GM10847 (cell line): ENCODE results near the gene INTS4.

ENCODE experiments used
- POLR2A ChIP-seq: IDR thresholded peaks from 2 replicates; pipeline ENCODE4 v1.6.1; 2011; ENCODE audit not compliant: insufficient read length; ENCODE audit errors: extremely low read depth

INTS4 gene

DNA sequence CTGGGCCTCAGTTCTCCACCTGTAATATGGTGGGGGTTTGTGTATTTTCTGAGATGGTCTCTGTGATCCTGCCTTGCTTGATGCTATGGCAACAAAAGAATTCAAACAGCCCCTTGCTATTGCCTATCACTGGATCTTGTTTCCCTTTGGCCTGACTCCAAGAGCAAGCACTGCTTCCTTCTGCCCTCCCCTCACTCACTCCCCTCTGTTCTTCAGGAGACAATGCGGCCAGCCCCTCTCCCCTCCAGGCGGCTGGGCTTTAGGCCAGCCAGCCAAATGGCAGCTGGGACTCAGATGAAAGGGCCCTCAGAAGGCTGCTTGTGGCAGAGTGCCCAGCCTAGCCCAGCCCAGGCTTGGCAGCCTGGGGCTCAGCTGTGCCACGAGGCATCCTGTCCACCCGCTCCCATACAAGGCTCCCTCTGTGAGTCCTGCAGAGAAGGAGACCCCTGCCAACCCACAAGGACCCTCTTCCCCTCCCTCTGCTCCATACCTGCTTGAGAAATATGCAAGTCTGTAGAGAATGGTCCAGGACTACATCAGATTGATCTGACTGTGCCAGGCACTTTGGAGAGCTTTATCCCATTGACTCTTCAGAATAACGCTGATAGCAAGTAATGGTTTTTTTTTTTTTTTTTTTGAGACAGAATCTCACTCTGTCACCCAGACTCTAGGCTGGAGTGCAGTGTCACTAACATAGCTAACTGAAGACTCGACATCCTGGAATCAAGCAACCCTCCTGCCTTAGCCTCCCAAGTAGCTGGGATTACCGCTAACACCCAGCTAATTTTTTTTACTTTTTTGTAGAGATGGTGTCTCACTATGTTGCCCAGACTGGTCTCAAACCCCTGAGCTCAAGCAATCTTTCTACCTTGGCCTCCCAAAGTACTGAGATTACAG lies 36.2 kb upstream of the INTS4 start:
- no peak for TF ChIP-seq POLR2A

DNA sequence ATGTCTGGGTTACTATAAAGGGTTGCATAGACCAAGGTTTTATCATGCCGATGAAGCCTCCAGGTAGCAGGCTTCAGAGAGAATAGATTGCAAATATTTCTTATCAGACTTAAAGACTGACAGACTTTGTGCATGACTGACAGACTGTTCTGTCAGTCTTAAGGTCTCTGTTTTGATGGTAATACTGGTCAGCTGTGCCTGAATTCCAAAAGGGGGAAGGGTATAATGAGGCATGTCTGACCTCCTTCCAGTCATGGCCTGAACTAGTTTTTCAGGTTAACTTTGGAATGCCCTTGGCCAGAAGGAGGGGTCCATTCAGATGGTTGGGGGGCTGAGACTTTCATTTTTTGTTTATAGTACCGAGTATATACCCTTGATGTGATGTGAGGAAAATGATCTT lies 33.3 kb upstream of the INTS4 start:
- TF ChIP-seq POLR2A, result no peak

DNA sequence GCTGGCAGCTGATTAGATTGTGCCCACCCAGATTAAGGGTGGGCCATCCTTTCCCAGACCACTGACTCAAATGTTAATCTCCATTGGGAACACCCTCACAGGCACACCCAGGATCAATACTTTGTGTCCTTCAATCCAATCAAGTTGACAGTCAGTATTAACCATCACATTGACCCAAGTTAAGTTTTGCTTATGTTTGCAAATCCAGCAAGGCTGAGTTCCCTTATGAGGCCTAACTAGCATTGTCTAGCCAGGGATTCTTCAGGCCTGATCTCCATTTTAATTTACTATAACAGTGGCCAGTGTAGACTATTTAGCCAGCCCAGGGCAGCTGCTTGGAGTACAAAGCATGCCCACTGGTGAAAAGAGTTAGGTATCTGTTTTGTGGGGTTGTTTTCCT lies 30.9 kb upstream of the INTS4 start:
- TF ChIP-seq POLR2A, result no peak

DNA sequence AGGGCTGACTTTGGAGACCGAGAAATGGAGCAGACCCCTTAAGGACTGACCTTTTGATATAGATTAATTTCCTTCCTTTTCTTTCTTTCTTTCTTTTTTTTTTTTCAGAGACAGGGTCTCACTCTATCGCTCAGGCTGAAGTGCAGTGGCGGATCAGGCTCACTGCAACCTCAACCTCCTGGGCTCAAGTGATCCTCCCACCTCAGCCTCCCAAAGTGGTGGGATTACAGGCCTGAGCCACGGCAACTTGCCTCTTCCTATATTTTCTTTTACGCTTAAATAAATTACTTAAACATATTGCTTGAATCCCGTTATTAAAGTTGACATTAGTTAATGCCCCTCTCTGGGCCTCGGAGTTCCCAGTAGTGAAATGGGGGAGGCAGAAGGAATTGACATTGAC lies 29.0 kb upstream of the INTS4 start:
- TF ChIP-seq POLR2A, result no peak

DNA sequence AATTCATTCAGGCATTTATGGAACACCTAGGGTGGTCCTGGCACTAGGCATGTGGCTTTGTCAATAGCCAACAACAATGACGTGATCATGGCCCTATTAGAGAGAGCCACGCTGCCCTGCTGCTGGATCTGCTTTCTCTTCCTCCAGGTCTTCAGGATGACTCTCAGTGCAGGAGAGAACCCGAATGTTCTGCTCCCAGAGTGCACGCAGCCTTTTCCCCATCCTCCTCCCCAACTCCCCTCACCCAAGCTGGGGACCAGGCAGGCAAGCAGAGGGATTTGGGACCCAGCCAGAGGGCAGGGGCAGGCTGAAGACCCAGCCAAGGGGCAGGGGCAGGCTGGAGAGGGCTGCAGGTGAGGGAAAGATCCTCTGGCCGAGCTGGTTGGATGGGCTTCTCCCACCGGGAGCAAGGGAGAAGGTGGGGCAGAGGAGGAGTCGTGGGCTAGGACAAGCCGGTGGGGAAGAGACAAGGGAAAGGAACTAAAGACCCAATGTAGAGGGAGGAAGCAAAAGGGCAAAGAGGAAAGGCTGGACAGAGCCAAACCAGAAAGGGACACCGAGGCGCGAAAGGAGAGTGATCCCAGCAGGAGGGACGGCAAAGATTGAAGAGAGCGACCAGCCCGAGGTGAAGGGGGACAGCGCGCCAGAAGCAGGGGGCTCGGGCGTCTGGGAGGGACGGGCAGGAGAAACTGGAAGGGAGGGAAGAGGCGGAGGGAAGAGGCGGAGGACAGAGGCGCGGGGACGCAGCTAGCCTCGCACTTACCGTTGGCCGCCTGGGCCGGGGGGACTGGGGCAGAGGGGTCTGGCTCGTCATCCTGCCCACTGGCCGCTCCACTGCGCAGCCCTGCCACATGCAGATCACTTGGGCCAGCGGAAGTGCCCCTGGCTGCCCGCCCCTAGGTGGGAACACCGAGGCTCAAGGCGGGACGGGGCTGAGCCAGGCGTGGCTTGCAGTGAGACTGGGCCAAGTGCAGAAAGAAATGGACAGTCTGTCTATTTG lies 28.2 kb upstream of the INTS4 start, which contains the start of gene KCTD14:
KCTD14 (minus strand) TSS at position 880 of the 1,000 bp plus-strand sequence; CDS start at position 853, 27 bp downstream.
- TF ChIP-seq POLR2A, result no peak

DNA sequence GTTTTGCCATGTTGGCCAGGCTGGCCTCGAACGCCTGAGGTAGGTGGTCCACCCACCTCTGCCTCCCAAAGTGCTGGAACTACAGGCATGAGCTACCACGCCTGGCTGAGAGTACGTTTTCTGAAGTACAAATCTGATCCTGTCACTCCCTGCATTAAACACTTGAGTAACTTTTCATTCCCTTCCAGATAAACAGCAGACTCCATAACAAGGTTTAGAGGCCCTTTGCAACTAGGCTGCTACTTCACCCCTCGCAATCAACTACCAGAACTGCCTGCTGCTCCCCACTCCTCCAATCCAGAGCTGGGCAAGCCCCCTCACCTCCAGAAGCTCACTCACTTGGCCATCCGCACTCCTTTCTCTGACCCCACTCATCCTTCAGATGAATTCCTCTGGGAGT lies 27.1 kb upstream of the INTS4 start:
- TF ChIP-seq POLR2A, result no peak

DNA sequence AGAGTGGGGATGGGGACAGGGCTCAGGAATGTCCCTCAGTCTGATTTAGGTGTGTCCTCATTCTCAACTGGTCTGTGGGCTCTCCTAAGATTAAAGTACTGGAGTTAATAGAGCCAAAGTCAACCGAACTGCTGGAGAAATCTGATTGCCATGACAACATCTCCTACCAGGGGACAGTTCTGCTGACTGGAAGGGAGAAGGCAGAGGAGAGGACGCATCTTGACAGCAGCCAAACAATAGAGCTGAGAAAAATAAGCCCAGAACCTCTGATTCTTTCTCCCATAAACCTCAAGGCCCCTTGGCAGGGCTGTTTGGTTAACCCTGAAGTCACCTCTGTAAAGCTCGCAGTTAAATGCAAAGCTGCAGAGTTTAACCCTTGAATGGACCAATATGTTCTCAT lies 25.8 kb upstream of the INTS4 start:
- TF ChIP-seq POLR2A, result no peak

DNA sequence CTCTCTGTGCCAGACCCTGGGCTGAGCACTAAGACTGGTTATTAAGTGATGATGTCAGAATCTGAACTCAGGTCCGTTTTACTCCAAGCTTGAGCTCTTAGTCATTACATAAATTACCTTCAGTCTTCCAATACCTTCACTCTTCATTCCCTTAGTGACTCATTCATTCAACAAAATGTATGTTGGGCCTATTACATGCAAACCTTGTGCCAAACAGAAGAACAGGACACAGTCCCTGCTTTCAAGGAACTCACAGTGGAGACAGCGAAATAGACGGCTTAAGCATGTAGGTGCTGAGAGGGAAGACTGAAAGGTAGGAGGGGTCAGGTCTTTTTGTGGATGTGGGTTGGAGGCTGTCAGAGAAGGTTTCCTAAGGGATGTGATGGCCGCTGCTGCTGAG lies 25.3 kb upstream of the INTS4 start:
- no peak for TF ChIP-seq POLR2A

DNA sequence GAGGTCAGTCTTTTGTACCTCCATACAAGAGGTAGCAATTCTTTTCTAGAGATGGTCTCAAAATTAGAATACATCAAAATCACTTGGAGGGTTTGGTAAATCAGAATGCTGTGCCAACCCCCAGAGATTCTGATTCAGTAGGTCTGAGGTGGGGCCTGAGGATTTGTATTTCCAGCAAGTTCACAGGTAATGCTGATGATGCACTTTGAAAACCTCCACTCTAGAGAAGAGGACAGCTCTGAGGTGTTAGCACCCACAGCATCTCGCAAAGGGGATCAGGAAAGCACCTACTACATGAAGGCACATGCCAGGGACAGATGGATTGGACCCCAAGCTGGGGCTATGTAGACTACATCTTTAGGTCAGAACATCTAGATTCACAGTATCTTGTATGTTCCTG lies 21.4 kb upstream of the INTS4 start:
- no peak for TF ChIP-seq POLR2A

DNA sequence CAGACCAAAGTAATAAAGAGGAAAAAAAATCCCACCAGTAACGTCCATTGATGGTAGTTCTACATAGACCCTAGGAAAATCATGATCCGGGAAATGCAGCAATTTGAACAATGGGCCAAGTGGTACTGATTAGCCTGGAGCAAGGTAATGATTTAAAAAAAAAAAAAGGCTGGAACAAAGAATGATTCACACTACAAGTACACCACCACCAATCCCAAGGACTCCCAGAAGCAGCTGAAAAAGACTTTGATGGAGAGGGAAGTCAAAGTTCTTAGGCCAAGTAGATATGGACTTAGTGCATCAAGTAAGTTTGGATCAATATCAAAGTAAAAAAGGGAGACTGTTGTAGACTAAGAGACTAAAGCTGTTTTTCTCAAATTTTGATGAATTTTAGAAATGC lies 16.8 kb upstream of the INTS4 start:
- TF ChIP-seq POLR2A, result no peak

DNA sequence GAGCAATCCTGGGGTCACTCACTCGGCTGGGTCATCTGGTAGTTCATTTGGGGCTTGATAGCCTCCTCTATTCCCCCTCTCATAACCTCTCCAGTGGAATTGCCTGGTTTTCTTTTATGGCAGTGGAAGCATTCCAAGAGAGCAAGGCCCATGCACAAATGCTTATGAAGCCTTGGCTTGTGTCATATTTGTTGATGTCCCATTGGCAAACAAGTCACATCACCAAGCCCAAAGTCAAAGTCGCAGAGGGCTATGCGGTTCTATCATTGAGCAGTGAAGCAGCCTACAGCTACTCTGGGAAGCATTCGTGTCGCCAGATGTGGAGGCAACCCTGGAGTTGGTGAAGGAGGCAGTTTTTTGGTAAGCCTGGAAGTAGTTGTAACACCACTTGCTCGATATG lies 16.3 kb upstream of the INTS4 start:
- TF ChIP-seq POLR2A, result no peak

DNA sequence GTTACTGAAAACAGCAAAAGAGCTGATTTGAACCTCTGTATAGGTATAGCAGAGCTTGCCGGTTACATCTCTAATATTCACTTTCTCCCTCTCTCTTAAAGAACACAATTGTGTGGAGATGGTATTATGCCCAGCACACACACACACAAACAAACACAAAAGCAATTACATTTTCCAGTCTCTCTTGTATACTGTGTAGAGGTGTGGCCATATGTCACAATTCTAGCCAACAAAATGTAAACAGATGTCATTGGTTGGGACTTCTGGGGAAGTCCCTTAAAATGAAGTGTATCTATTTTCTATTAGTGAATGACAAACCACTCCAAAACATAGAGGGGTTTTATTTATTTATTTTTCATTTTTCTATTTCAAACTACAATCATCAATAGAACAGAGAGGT lies 15.8 kb upstream of the INTS4 start:
- TF ChIP-seq POLR2A, result no peak

DNA sequence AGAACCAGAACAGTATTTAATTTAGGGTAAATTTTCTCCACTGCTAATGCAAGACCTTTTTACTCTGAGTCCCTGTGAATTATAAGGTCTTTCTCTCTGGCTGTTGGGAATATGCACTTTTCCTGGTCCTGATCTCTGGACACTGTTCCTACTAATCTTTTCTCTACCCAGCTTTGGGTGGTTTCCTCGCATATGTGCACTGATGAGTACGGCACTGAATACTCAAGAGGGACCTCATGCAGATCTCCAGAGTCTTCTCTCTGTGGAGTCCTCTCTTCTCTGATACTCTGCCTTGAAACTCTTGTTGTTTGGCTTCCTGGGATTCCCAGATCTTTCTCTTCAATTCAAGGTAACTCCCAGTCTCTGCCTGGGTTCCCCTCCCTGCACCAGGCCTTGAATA lies 14.6 kb upstream of the INTS4 start:
- TF ChIP-seq POLR2A, result no peak

DNA sequence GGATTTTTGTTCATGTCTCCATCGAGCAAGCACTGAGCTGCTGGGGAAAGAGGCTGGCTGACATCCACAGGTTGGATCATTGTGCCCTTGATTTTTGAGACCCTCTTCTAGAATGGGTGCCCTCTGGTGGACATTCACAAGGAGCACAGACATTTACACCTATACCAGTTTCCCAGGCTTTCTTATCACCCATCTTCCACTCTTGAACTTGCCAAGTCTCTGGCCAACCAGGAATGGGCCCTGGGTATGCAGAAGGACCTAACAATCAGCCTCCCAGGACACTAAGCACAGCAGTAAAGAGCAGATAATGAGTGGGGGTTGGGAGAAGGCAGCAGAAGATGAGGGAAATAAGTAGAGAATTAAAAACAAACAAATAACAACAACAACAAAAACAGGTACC lies 5.7 kb upstream of the INTS4 start:
- no peak for TF ChIP-seq POLR2A

DNA sequence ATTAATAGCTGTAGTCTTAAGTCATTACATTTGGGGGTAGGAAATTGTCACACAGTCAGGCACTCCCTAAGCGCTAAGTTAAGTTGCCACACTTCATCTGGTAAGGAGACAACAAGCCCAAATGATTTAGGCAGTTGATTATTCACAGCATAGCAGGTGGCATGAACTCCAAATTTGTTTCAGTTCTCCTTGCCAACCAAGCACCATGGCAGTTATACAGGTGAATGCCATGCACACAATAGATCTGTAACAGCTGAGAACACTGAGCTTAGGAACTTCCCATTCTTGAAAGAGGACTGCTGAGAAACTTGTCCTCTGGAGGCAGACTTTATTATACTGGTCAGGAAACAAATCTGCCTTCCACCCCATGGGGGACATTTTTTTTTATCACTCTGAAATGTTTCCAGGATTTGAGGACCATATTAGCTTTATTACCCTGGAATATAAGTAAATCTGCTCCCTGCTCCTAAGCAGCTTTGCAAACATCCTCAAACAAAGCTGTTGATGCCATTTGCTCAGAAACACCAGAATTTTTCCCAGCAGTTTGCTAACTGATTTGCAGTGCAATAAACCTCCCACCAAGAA lies 5.1 kb upstream of the INTS4 start:
- no peak for TF ChIP-seq POLR2A
